PC-3 (cell line): Measurements from ENCODE around the gene GLB1L3. TPM values are rescaled to one million over a fixed set of nuclear protein-coding genes. Genes with fewer than 3 reads are reported as not detected.

Source experiments
- ATAC-seq: fragments of 200-7000 bp; cut with Tn5 transposase; 2 replicates; pipeline ENCODE4 v1.9.1; 2020; ENCODE audit warnings: mild to moderate bottlenecking, moderate library complexity
- BruUV-seq: library from RNA; stranded (reverse); fragments of 400-500 nt; replicated peaks from 2 replicates; lab custom pipeline; 2021; lab: Mats Ljungman, UMichigan
- CTCF ChIA-PET: fragments of 300-600 bp; sonication (Branson Sonifier 250); formaldehyde crosslinking; loops from one replicate; lab custom pipeline; 2022; ENCODE audit warnings: antibody characterized with exemption; lab: Charles Lee
- POLR2A ChIA-PET: fragments of 300-600 bp; sonication (Branson Sonifier 250); formaldehyde crosslinking; loops from one replicate; lab custom pipeline; 2022; ENCODE audit warnings: antibody characterized with exemption; ENCODE audit not compliant: unreplicated experiment; lab: Charles Lee
- DNase-seq: peaks from one replicate; pipeline ENCODE4 v3.0.0-alpha.2; 2015
- H2AFZ ChIP-seq: fragments of 300-600 bp; sonication (generic); 2 replicates; pipeline ENCODE4 v1.6.0; 2016; ENCODE audit warnings: antibody characterized with exemption, low read length
- H3F3A ChIP-seq: fragments of 300-600 bp; sonication (generic); one replicate; pipeline ENCODE4 v1.6.0; 2017; ENCODE audit warnings: antibody characterized with exemption, low read length, control low read depth, mild to moderate bottlenecking; ENCODE audit not compliant: unreplicated experiment
- H3K27ac ChIP-seq: fragments of 300-600 bp; sonication (generic); 2 replicates; pipeline ENCODE4 v1.5.1; 2016; ENCODE audit warnings: mild to moderate bottlenecking, low read length
- H3K27me3 ChIP-seq: fragments of 300-600 bp; sonication (generic); 2 replicates; pipeline ENCODE4 v1.6.1; 2016; ENCODE audit warnings: low read length, mixed read lengths
- H3K36me3 ChIP-seq: fragments of 300-600 bp; sonication (generic); 2 replicates; pipeline ENCODE4 v1.6.1; 2016; ENCODE audit warnings: low read depth, mixed run types, low read length, mixed read lengths
- H3K4me1 ChIP-seq: fragments of 300-600 bp; sonication (generic); 2 replicates; pipeline ENCODE4 v1.5.1; 2016; ENCODE audit warnings: low read length; ENCODE audit not compliant: insufficient read depth
- H3K4me2 ChIP-seq: fragments of 300-600 bp; sonication (generic); 2 replicates; pipeline ENCODE4 v1.6.0; 2016; ENCODE audit warnings: low read length
- H3K4me3 ChIP-seq: fragments of 300-600 bp; sonication (generic); 2 replicates; pipeline ENCODE4 v1.5.1; 2016; ENCODE audit warnings: mild to moderate bottlenecking, low read length, mixed read lengths
- H3K79me2 ChIP-seq: fragments of 300-600 bp; sonication (generic); 2 replicates; pipeline ENCODE4 v1.6.1; 2017; ENCODE audit warnings: low read length, mixed read lengths
- H3K9ac ChIP-seq: fragments of 300-600 bp; sonication (generic); 2 replicates; pipeline ENCODE4 v1.6.0; 2016; ENCODE audit warnings: mild to moderate bottlenecking, low read length
- H3K9me2 ChIP-seq: fragments of 300-600 bp; sonication (generic); replicated peaks from 2 replicates; pipeline ENCODE4 v1.6.1; 2016; ENCODE audit warnings: mixed run types, low read length, mixed read lengths
- H3K9me3 ChIP-seq: fragments of 300-600 bp; sonication (generic); 2 replicates; pipeline ENCODE4 v1.6.1; 2016; ENCODE audit warnings: low read length, mixed read lengths
- H4K20me1 ChIP-seq: fragments of 300-600 bp; sonication (generic); 2 replicates; pipeline ENCODE4 v1.6.1; 2016; ENCODE audit warnings: low read length, mixed read lengths
- EZH2 ChIP-seq: fragments of 300-600 bp; sonication (generic); IDR thresholded peaks from one replicate; pipeline ENCODE4 v1.6.1; 2017; ENCODE audit warnings: antibody characterized with exemption, mild to moderate bottlenecking, low read length; ENCODE audit not compliant: unreplicated experiment
- EZH2phosphoT487 ChIP-seq: fragments of 300-600 bp; sonication (generic); IDR thresholded peaks from 2 replicates; pipeline ENCODE4 v1.6.1; 2018; ENCODE audit warnings: mild to moderate bottlenecking, antibody characterized with exemption, low read length, borderline replicate concordance
- intact Hi-C: fragments of 100-400 bp; cut with micrococcal nuclease; formaldehyde crosslinking; loops from 2 replicates; pipeline ENCODE4 v1.9.0; 2023
- total RNA-seq: library from RNA; depleted of rRNA; stranded (reverse); fragments of >200 nt; gene quantifications from 2 replicates; pipeline ENCODE4 v1.2.3, GENCODE V29; 2014
- TF ChIP-seq, protein P1 (sequence below): fragments of 300-600 bp; sonication (generic); conservative IDR thresholded peaks from 2 replicates; pipeline ENCODE4 v1.5.1; 2017; ENCODE audit warnings: antibody characterized with exemption, low read depth, mild to moderate bottlenecking, low read length

Gene GLB1L3
- total RNA-seq, 1 experiment from 2014 or later, result not detected

DNA sequence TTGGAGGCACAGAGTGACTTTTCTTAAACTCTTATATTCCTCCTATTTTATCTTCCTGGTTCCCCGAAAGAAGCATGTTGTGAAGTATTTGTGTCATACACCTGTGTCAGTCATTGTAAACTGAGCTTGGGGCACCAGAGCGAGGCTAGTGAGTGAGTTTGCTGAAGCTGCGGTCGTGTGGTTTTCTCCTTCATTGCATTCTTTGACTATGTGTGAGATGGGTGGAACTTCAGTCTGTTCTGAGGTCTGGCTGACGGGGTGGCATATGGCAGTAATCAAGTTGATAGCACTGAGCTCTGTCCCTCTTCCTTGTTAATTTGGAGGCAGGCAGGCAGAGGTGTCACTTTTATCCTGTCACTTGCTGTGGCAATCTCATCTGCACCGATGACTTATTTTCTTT lies 47.6 kb upstream of the GLB1L3 start:
- H3K27ac ChIP-seq, result no peak overlapping the region
- H3F3A ChIP-seq, result no peaks in the 10 kb centered on the region
- CTCF ChIA-PET, result no interaction called here
- no peak overlapping the region for H3K4me2 ChIP-seq
- peaks cover 81% of the 10 kb centered on the region for H3K79me2 ChIP-seq
- peaks cover 16% of the 10 kb centered on the region for H3K4me1 ChIP-seq
- H2AFZ ChIP-seq, result no peak overlapping the region
- no peaks in the 10 kb centered on the region for H3K9me2 ChIP-seq
- H3K9me3 ChIP-seq, result no peaks in the 10 kb centered on the region
- no peak overlapping the region for H3K4me3 ChIP-seq
- DNase-seq (no peak), ATAC-seq (no peak)
- no peaks in the 10 kb centered on the region for H3K36me3 ChIP-seq
- no peak for TF ChIP-seq EZH2phosphoT487
- TF ChIP-seq EZH2, result no peak
- TF ChIP-seq, protein P1, sequence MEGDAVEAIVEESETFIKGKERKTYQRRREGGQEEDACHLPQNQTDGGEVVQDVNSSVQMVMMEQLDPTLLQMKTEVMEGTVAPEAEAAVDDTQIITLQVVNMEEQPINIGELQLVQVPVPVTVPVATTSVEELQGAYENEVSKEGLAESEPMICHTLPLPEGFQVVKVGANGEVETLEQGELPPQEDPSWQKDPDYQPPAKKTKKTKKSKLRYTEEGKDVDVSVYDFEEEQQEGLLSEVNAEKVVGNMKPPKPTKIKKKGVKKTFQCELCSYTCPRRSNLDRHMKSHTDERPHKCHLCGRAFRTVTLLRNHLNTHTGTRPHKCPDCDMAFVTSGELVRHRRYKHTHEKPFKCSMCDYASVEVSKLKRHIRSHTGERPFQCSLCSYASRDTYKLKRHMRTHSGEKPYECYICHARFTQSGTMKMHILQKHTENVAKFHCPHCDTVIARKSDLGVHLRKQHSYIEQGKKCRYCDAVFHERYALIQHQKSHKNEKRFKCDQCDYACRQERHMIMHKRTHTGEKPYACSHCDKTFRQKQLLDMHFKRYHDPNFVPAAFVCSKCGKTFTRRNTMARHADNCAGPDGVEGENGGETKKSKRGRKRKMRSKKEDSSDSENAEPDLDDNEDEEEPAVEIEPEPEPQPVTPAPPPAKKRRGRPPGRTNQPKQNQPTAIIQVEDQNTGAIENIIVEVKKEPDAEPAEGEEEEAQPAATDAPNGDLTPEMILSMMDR, result no peak
- intact Hi-C loops, result no loop called here
- no peak overlapping the region for H3K9ac ChIP-seq
- H3K27me3 ChIP-seq, result no peaks in the 10 kb centered on the region
- no TSS peak for BruUV-seq
- peaks cover 5% of the 10 kb centered on the region; the same call in 1 of the 2 replicates for H4K20me1 ChIP-seq
- POLR2A ChIA-PET, result no interaction called here

DNA sequence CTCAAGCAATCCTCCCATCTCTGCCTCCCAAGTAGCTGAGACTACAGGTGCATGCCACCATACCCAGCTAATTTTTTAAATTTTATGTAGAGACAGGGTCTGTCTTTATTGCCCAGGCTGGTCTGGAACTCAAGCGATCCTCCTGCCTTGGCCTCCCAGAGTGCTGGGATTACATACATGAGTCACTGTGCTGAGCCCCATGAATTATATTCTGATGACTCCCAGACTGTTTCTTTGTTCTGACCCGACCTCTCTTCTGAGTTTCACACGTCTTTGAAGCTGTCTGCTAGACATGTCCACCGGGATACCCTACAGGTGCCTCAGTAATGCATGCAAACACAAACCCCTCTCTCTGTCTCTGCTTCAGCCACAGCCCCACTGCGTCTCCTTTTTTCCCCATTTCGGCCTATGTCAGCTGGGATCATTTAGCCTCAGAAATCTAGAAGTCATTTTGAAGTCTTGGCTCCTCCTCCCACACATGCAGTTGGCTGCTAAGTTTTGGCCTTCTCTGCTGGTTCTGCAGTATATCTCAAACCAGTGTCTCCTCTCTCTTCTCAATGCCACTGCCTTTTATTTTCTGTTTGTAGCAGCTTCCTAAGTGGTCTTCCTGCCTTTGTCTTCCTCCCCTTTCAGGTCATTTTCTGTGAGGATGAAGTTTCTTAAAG lies 46.9 kb upstream of the GLB1L3 start:
- no peaks in the 10 kb centered on the region for H3F3A ChIP-seq
- no peaks in the 10 kb centered on the region for H3K36me3 ChIP-seq
- H2AFZ ChIP-seq, result no peak overlapping the region
- H3K4me3 ChIP-seq, result no peak overlapping the region
- no peak overlapping the region for H3K27ac ChIP-seq
- H3K9me3 ChIP-seq, result no peaks in the 10 kb centered on the region
- peaks cover 16% of the 10 kb centered on the region for H3K4me1 ChIP-seq
- DNase-seq (no peak), ATAC-seq (no peak)
- H3K79me2 ChIP-seq, result peaks cover 85% of the 10 kb centered on the region
- TF ChIP-seq EZH2 (no peak), EZH2phosphoT487 (no peak)
- TF ChIP-seq, protein P1, result no peak
- BruUV-seq, result no TSS peak
- intact Hi-C loops, result no loop called here
- peaks cover 5% of the 10 kb centered on the region; the same call in 1 of the 2 replicates for H4K20me1 ChIP-seq
- no peak overlapping the region for H3K9ac ChIP-seq
- ChIA-PET CTCF (no interaction called here), POLR2A (no interaction called here)
- no peaks in the 10 kb centered on the region for H3K27me3 ChIP-seq
- H3K4me2 ChIP-seq, result no peak overlapping the region
- H3K9me2 ChIP-seq, result no peaks in the 10 kb centered on the region

DNA sequence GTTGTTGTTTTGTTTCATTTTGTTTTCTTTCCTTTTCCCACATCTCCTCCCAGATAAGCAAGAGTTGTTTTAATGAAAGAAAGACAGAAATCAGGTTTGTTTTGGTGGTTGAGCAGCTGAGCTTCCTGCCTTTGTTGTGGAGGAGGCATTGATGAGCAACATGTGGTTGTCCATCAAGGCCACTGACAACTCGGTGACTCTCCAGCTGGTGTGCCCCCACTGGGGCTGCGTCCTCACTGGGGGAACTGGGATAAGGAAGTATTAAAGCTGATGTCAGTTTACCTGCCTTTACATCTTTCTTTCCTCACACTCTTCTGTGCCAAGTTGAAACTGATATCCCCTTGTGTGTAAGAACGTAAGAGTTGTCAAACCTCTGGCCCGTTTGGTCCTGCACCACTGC lies 45.8 kb upstream of the GLB1L3 start:
- H3K4me3 ChIP-seq, result no peak overlapping the region
- intact Hi-C loops, result no loop called here
- H3K9me3 ChIP-seq, result no peaks in the 10 kb centered on the region
- H4K20me1 ChIP-seq, result peaks cover 5% of the 10 kb centered on the region; the same call in 1 of the 2 replicates
- TF ChIP-seq, protein P1, result no peak
- TF ChIP-seq EZH2, result no peak
- TF ChIP-seq EZH2phosphoT487, result no peak
- no peaks in the 10 kb centered on the region for H3F3A ChIP-seq
- ATAC-seq (no peak), DNase-seq (no peak)
- H3K4me1 ChIP-seq, result peaks cover 16% of the 10 kb centered on the region
- H3K9ac ChIP-seq, result no peak overlapping the region
- CTCF ChIA-PET, result no interaction called here
- H3K79me2 ChIP-seq, result peaks cover 88% of the 10 kb centered on the region
- no peak overlapping the region for H3K4me2 ChIP-seq
- H3K27me3 ChIP-seq, result no peaks in the 10 kb centered on the region
- no peak overlapping the region for H2AFZ ChIP-seq
- H3K36me3 ChIP-seq, result no peaks in the 10 kb centered on the region
- BruUV-seq, result no TSS peak
- POLR2A ChIA-PET, result no interaction called here
- H3K9me2 ChIP-seq, result no peaks in the 10 kb centered on the region
- no peak overlapping the region for H3K27ac ChIP-seq
